ENCODE data around the gene NFIA. TPM values are rescaled to one million over a fixed set of nuclear protein-coding genes. Genes with fewer than 3 reads are reported as not detected.

The NFIA gene
- total and polyA plus RNA-seq, 9 of the 15 experiments (the other 6 are each of a cell fraction or from before 2014, with no cell fraction given) = 5.3 to 24.9 (median 9.8) TPM

DNA sequence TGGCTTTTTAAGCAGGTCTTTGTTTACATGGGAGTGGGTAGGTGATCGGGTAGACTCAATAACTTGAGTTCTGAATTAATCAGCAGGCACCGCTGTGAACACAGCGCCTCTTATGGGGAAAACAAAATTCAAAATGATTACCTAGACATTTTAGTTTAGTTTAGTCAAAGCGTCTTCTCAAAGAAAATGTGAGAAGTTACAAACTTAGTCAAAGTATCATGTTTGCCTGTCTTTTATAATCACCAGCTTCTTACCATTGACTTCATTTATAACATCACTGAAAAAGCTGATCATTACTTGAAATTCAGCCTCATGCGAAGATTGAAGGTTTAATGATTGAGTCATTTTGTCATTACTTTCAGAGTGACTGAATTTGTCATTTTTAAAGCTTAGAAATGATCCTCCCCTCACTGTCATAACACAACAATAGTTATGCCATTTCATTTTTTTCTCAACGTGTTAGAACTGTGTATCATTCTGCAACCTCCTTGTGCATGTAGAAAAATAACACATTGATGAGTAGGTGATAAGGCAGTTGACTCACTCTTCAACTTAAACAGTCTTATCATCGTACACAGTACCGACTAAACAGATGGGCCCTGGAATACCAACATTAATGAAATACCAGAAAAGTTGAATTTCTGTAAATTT lies 188.5 kb downstream of the NFIA start (continued):
- TF ChIP-seq, protein P1, sequence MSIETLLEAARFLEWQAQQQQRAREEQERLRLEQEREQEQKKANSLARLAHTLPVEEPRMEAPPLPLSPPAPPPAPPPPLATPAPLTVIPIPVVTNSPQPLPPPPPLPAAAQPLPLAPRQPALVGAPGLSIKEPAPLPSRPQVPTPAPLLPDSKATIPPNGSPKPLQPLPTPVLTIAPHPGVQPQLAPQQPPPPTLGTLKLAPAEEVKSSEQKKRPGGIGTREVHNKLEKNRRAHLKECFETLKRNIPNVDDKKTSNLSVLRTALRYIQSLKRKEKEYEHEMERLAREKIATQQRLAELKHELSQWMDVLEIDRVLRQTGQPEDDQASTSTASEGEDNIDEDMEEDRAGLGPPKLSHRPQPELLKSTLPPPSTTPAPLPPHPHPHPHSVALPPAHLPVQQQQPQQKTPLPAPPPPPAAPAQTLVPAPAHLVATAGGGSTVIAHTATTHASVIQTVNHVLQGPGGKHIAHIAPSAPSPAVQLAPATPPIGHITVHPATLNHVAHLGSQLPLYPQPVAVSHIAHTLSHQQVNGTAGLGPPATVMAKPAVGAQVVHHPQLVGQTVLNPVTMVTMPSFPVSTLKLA (conservative IDR thresholded peaks at IDR 0.05) = peak; percentile 27 to 56; a peak in 2 of 4 replicates
- TF ChIP-seq PHF8 (IDR thresholded peaks at IDR 0.05; ENCODE audit: borderline replicate concordance, low read length) (no peak), ZNF707 (CRISPR knock-in tag; conservative IDR thresholded peaks at IDR 0.05) (no peak), CREM (IDR thresholded peaks at IDR 0.05; ENCODE audit: low read depth) (peak; percentile 71), POLR2AphosphoS5 (IDR thresholded peaks at IDR 0.05; ENCODE audit: control insufficient read depth, insufficient read depth, low read depth, low read length) (peak; percentile 56; the same call in 1 of the 2 replicates), GTF2A2 (tag; IDR thresholded peaks at IDR 0.05) (no peak), FUS (optimal IDR thresholded peaks at IDR 0.05; ENCODE audit: low read depth, low read length) (no peak), TAF7 (tag; IDR thresholded peaks at IDR 0.05) (no peak), BACH1 (tag; IDR thresholded peaks at IDR 0.05) (no peak), BRD9 (IDR thresholded peaks at IDR 0.05; ENCODE audit: low read depth, partially characterized antibody) (peak; percentile 39), NR2C1 (IDR thresholded peaks at IDR 0.05) (no peak), NR2C1 (tag; IDR thresholded peaks at IDR 0.05) (no peak), CCAR2 (IDR thresholded peaks at IDR 0.05; ENCODE audit: low read depth, low read length) (no peak), KAT8 (IDR thresholded peaks at IDR 0.05; ENCODE audit: low read depth) (no peak), ATF4 (CRISPR knock-in tag; IDR thresholded peaks at IDR 0.05) (no peak), TAL1 (IDR thresholded peaks at IDR 0.05) (peak; percentile 83), SAFB2 (IDR thresholded peaks at IDR 0.05; ENCODE audit: borderline replicate concordance, low read depth, low read length, severe bottlenecking) (no peak), MAZ (CRISPR knock-in tag; conservative IDR thresholded peaks at IDR 0.05 in 1 of 2, IDR thresholded peaks at IDR 0.05 in 1 of 2) (no peak), U2AF1 (optimal IDR thresholded peaks at IDR 0.05; ENCODE audit: low read depth, low read length) (no peak), ADNP (tag; IDR thresholded peaks at IDR 0.05) (no peak)
- TF ChIP-seq, protein P2, sequence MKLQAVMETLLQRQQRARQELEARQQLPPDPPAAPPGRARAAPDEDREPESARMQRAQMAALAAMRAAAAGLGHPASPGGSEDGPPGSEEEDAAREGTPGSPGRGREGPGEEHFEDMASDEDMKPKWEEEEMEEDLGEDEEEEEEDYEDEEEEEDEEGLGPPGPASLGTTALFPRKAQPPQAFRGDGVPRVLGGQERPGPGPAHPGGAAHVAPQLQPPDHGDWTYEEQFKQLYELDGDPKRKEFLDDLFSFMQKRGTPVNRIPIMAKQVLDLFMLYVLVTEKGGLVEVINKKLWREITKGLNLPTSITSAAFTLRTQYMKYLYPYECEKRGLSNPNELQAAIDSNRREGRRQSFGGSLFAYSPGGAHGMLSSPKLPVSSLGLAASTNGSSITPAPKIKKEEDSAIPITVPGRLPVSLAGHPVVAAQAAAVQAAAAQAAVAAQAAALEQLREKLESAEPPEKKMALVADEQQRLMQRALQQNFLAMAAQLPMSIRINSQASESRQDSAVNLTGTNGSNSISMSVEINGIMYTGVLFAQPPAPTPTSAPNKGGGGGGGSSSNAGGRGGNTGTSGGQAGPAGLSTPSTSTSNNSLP (IDR thresholded peaks at IDR 0.05; ENCODE audit: borderline replicate concordance, low read depth, low read length) = peak; percentile 57; the same call in 1 of the 2 replicates
